Bronchial epithelial cell (primary cell): Measurements from ENCODE around the gene LAPTM5. TPM values are rescaled to one million over a fixed set of nuclear protein-coding genes. Genes with fewer than 3 reads are reported as not detected.

Experiments used
- DNase-seq: peaks from one replicate; pipeline ENCODE4 v3.0.0-alpha.2; 2010; ENCODE audit warnings: low read depth
- FAIRE-seq: peaks from 2 replicates; lab custom pipeline; 2011; peaks lifted over from hg19 to GRCh38; lab: Jason Lieb, UNC
- H3K27me3 ChIP-seq: 2 replicates; pipeline ENCODE4 v1.5.1; 2011; ENCODE audit warnings: low read length; ENCODE audit not compliant: control insufficient read depth, insufficient read depth
- H3K36me3 ChIP-seq: 2 replicates; pipeline ENCODE4 v1.5.1; 2011; ENCODE audit warnings: low read length; ENCODE audit not compliant: control insufficient read depth, insufficient read depth
- H3K4me3 ChIP-seq: 2 replicates; pipeline ENCODE4 v1.5.1; 2011; ENCODE audit warnings: mild to moderate bottlenecking, low read depth, low read length, control low read depth
- CTCF ChIP-seq: IDR thresholded peaks from 2 replicates; pipeline ENCODE4 v1.5.1; 2011; ENCODE audit warnings: mild to moderate bottlenecking, moderate library complexity, low read length, control low read depth, inconsistent platforms; ENCODE audit not compliant: insufficient read depth, severe bottlenecking
- total RNA-seq: library from RNA; depleted of rRNA; stranded (reverse); fragments of >200 nt; gene quantifications from 2 replicates; pipeline ENCODE4 v1.2.1, GENCODE V29; 2014

The LAPTM5 gene
- total RNA-seq, 1 donor from 2014 or later: under 0.01 TPM

GRCh38 chr1:30756545-30757351 lies 826 bp downstream of the LAPTM5 start:
- H3K4me3 ChIP-seq: no peak overlapping the region
- DNase-seq (peak; percentile 93), FAIRE-seq (no peak)
- no peaks in the 10 kb centered on the region for H3K27me3 ChIP-seq
- no peaks in the 10 kb centered on the region for H3K36me3 ChIP-seq
- TF ChIP-seq CTCF: no peak

GRCh38 chr1:30756206-30756544 lies 1.4 kb downstream of the LAPTM5 start:
- no peak overlapping the region for H3K4me3 ChIP-seq
- FAIRE-seq: no peak
- no peaks in the 10 kb centered on the region for H3K36me3 ChIP-seq
- no peak for DNase-seq
- no peak for TF ChIP-seq CTCF
- H3K27me3 ChIP-seq: no peaks in the 10 kb centered on the region

- Histone ChIP-seq H3K36me3 (no peaks in the 10 kb centered on the region), H3K4me3 (no peak overlapping the region), H3K27me3 (no peaks in the 10 kb centered on the region)
- FAIRE-seq (no peak), DNase-seq (no peak)
- no peak for TF ChIP-seq CTCF
Observed at GRCh38 chr1:30755746-30756145, 1.8 kb downstream of the LAPTM5 start.

GRCh38 chr1:30755334-30755733 lies 2.2 kb downstream of the LAPTM5 start:
- Histone ChIP-seq H3K4me3 (no peak overlapping the region), H3K36me3 (no peaks in the 10 kb centered on the region), H3K27me3 (no peaks in the 10 kb centered on the region)
- no peak for DNase-seq
- no peak for TF ChIP-seq CTCF
- peak; percentile 82 for FAIRE-seq

GRCh38 chr1:30754684-30755171 lies 2.8 kb downstream of the LAPTM5 start:
- no peaks in the 10 kb centered on the region for H3K36me3 ChIP-seq
- no peak for FAIRE-seq
- H3K4me3 ChIP-seq: no peak overlapping the region
- no peak for TF ChIP-seq CTCF
- no peaks in the 10 kb centered on the region for H3K27me3 ChIP-seq
- DNase-seq: no peak

GRCh38 chr1:30753660-30754123 lies 3.9 kb downstream of the LAPTM5 start:
- no peak for FAIRE-seq

More at GRCh38 chr1:30753660-30754123, 3.9 kb downstream of the LAPTM5 start:
- Histone ChIP-seq H3K4me3 (no peak overlapping the region), H3K36me3 (no peaks in the 10 kb centered on the region), H3K27me3 (no peaks in the 10 kb centered on the region)
- TF ChIP-seq CTCF: no peak
- DNase-seq: no peak
